Stimulated activated CD8-positive, alpha-beta memory T cell treated with anti-CD3 and anti-CD28 coated beads, Interleukin-12 subunit alpha, Interleukin-12 subunit beta, amount 100 ng/mL, for 24 hours (primary cell): ENCODE data around the gene NCAPH2.

Experiments
- DNase-seq: peaks from one replicate; pipeline ENCODE4 v3.0.0-alpha.2; 2020; ENCODE audit errors: extremely low read depth

NCAPH2 gene

GRCh38 chr22:50548921-50549790 lies 41.1 kb downstream of the NCAPH2 start:
- DNase-seq = no peak

GRCh38 chr22:50550395-50550794 lies 42.4 kb downstream of the NCAPH2 start:
- no peak for DNase-seq

DNA sequence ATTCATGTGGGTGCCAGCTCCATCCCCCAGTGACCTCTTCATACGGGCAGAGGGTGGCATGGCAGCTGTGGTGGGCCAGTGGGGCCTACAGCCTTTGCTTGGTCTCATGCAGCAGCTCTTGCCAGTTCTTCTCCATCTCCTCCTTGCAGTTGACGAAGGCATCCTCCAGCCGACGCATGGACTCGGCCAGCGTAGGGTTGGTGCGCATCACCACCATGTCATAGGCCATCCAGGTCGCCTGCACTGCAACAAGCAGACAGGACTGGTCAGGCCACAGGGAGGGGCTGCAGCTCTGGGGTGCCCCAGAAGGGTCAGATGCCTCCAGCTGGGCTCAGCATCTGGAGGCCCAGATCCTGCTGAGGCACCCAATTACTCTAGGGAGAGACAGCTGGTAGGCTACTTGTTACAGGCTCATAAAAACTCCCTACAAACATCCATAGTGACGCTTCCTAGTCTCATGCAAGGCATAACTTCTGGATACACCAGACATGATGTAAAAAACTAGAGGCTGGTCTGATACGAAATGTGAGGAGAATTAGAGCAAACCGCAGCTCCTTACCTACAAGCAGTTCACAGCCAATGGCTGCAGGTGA lies 43.2 kb downstream of the NCAPH2 start:
- no peak for DNase-seq

GRCh38 chr22:50553310-50553709 lies 45.3 kb downstream of the NCAPH2 start:
- no peak for DNase-seq

DNA sequence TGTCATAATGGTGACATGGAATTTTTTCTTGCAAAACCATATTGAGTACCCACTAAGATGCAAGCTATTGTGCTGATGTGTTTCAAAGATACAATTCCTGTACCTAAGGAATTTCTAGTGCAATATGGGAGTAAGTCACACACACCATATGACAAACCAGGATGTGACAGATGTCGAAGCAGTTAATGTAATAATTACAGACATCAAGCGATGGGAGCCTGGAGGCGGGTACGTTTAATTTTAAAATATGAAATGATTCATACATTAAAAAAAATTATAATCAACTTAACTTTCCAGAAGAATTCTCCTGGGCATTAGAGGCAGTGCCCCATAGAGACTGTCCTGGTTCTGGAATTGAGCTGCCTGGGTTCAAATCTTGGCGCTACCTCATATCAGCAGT lies 48.7 kb downstream of the NCAPH2 start:
- no peak for DNase-seq

DNA sequence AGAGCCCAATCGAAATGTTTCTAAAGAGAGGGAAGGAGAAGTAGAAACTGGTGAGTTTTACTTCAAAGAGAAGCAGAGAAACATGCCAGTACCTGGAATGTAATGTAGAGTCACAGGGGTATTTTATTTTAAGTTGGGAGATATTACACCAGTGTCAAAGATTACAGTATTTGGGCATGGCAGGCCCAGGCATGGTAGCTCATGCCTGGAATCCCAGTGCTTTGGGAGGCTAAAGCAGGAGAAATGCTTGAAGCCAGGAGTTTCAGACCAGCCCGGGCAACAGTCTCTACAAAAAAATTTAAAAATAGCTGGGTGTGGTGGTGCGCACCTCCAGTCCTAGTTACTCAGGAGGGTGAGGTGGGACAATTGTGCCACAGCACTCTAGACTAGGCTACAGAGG lies 52.0 kb downstream of the NCAPH2 start:
- DNase-seq = no peak

- no peak for DNase-seq
Measured at GRCh38 chr22:50561401-50562358, 53.7 kb downstream of the NCAPH2 start.

DNA sequence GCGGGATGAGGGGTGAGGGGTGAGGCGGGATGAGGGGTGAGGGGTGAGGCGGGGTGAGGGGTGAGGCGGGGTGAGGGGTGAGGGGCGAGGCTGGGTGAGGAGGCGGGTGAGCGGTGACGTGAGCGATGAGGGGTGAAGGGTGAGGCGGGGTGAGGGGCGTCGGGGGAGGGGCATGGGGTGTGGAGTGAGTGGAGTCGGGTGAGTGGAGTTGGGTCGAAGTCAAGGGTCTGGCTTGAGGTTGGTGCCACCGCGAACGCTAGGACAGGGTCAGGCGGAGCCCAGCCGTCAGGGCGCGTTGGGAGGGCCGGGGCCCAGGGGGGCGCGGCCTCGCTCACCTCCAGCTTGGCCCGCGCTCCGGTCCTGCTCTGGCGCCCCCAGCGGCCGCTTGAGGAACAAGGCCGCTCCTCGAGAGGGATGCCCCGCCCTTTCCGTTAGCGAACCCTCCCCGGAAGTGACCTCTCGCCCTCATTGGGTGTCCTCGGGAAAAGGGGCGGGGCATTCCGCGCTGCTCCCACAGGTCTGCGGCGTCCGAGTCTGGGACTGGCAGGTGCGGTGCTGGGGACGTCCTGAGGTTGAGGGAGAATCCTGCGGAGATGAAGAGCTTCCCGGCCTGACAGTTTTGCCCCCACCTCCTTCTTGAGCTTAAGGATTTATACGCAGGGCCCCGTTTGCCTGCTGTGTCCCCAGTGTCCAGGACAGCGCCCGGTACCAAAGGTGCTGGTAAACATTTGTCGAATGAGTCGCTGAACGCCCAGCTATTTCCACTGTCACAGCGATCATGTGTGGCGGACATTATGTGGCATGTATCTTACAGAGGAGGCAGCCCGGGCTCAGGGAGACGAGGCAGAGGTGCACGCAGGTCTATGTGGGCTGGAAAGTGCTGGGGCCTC lies 54.7 kb downstream of the NCAPH2 start, which contains the start of gene SYCE3:
SYCE3 (minus strand) TSS at position 397 of the 890 bp plus-strand sequence. CDS start 6,514 bp downstream, outside the sequence.
- DNase-seq = peak; percentile 85

DNA sequence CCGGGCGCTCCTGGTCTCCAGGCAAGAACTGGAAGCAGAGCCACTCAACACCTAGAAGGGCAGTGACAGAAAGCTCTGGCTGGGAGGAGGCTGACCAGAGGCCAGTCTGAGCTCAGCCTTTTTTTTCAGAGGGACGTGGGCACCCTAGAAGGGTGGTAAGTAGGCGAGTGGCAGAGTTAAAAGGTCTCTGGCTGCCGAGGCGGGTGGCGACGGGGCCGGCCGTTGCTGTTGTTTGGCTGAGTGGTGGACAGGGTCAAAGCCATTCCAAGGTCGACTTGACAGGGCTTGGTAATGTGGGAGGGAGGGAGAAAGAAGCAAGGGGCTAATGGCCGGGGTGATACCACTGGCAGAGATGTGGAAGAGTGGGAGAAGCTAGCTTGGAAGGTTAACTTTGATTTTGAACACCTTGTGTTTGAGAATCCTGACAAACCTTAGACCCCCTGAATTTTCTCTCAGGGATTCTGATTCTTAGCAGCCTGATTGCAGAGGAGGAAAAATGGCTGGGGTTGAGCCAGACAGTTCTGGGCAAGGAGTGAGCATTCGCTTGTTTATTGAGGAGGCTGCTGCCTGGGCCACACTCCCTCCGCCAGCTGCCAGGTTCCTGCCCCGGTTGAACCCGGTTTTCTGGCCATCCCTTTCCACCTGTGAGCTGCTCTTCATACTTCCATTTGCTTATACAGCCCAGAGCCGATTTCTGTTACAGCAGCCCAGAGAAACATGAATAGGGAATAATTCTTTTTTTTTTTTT lies 55.6 kb downstream of the NCAPH2 start:
- DNase-seq = no peak

DNA sequence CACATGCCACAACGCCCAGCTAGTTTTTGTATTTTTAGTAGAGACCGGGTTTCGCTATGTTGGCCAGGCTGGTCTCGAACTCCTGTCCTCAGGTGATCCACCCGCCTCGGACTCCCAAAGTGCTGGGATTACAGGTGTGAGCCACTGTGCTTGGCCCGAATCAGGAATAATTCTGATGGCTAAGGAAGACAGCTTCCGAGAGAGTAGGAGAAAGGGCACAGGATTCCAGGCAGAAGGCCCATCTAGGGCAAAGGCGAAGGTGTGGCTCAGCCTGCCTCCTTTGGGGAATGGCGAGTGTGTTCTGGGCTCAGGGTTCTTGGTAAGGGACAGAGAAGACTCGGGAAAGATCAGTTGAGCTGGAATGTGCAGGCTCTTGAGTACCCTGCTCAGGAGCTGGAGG lies 56.3 kb downstream of the NCAPH2 start:
- DNase-seq = no peak

GRCh38 chr22:50567721-50568252 lies 59.8 kb downstream of the NCAPH2 start:
- DNase-seq = no peak

- no peak for DNase-seq
Measured at GRCh38 chr22:50568626-50569025, 60.6 kb downstream of the NCAPH2 start.

DNA sequence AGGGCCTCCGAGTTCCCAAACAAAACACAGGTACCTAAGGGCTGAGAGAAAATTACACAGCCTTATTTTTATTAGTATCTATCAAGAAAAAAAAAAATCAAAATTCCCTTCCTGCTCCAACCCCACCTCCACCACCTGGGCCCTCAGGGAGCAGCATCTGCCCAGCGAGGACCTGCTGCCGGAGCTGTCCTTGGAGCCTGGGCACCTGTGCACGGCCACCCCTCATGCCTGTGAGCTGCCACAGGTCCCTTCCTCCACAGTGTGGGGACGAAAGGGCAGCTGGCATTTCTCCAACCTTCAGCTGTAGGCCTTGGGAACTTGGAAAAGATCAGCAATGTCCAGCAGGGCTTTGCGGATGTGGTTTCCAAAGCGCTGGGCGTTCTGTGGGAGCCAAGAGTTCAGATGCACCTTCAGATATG lies 61.0 kb downstream of the NCAPH2 start:
- DNase-seq = no peak

DNA sequence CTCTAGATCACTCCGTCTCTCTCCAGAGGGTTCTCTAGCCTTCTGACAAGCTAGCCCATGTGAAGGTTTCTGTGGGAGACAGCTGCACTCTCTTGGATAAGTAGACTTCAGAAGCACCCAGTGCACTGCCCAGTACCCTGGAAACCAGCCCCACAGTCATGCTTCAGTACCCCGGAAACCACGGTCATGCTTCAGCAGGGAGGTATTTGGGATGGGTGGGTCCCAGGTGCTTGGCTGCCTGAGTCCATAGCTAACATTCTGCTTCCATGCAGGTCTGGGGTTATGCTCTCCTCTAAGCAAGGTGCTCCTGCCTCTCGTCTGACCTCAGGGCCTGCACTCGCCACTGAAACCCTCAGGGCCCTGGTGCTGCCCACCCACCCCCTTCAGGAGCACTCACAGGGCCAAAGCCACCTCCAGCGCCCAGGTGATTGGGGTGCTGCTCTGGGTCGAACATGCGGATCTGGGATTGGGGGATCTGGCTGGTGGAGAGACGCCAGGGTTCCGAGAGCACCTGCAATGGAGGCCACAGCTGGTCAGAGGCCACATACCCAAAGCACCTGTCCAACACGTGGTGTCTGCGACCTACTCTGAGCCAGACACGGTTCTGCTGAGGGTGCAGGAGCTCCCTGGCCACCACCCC lies 62.0 kb downstream of the NCAPH2 start:
- DNase-seq = no peak

GRCh38 chr22:50570861-50571260 lies 62.8 kb downstream of the NCAPH2 start:
- DNase-seq = no peak

DNA sequence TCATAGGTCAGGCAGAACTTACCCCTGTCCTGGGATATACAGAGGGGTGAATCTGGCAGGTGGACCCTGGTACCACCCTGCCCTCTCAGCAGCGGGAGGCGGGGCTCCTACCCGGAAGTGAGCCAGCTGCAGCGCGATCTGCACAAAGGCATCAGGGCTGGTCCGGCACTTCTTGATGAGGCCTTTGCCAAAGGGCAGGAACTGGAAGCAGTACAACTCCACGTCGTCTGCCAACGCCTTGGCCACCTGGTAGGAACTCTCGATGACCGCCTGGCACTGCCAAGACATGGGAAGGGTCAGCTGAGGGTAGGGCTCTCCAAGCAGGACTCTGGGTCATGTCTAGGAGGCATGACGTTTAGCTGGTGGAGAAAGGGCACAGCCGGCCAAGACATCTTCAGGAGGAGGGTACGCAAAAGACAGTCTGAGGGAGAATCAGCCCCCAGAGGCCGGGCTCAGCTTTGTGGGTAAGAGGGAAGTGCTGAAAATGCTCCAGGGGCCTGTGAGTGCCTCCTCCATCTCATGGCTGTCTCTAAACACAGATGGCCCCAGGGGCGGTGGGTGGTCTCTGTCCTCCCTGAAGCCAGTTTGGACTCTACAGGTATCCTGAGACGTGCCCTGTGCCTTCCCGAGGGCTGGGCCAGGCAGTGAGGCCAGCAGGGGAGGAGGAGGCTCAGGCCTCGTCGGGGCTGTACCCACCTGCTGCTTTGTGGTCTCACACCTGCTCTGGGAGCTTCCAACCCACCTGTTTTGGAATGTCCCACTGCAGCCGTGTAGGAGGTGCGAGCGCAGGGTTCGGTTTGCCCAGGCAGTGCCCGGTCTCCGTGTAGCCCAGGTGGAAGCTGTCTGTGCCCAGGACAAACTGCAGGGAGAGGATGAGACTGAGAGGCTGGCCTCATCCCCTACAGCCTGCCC lies 63.5 kb downstream of the NCAPH2 start:
- DNase-seq = no peak

DNA sequence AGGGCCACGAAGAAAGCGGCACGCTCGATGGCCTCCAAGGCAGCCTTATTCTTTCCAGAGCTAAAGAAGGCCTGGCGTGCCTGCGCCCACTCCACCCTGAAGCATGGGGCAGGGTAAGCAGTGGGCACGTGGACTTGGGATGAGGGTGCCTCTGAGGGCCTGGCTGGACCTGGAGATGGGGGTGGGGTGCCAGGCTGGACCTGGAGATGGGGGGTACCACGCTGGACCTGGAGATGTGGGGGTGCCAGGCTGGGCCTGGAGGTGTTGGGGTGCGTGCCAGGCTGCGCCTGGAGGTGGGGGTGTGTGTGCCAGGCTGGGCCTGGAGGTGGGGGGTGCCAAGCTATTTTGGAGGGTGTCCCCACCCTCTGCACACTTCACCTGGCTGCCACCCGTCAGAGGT lies 64.9 kb downstream of the NCAPH2 start:
- no peak for DNase-seq
